Astrocyte of the cerebellum (primary cell): ENCODE data around the gene RFX4.

Experiments used
- DNase-seq: peaks from one replicate; pipeline ENCODE4 v3.0.0-alpha.2; 2011; ENCODE audit warnings: low read depth
- H3K4me3 ChIP-seq: 2 replicates; pipeline ENCODE4 v1.5.1; 2011; ENCODE audit warnings: mild to moderate bottlenecking, low read depth, low read length, moderate library complexity
- CTCF ChIP-seq: IDR thresholded peaks from 2 replicates; pipeline ENCODE4 v1.5.1; 2012; ENCODE audit warnings: low read length, low read depth, moderate library complexity, mild to moderate bottlenecking; ENCODE audit errors: missing control alignments
- in situ Hi-C: cut with HindIII; loops from 2 replicates; pipeline ENCODE4 v1.10.0; 2017; ENCODE audit warnings: low sequenced_read_pairs

RFX4 gene

GRCh38 chr12:106710143-106710893, 127.5 kb downstream of the RFX4 start:
- in situ Hi-C loops: no loop called here
- no peak for TF ChIP-seq CTCF
- H3K4me3 ChIP-seq: no peak overlapping the region
- no peak for DNase-seq

GRCh38 chr12:106711316-106711715, 128.5 kb downstream of the RFX4 start:
- no peak for DNase-seq
- H3K4me3 ChIP-seq: no peak overlapping the region
- TF ChIP-seq CTCF: no peak
- in situ Hi-C loops: no loop called here

- TF ChIP-seq CTCF: no peak
- DNase-seq: no peak
- in situ Hi-C loops: no loop called here
- H3K4me3 ChIP-seq: no peak overlapping the region
These were observed 130.0 kb downstream of the RFX4 start for GRCh38 chr12:106712768-106713167.

GRCh38 chr12:106714926-106715325, 132.1 kb downstream of the RFX4 start:
- DNase-seq: no peak
- in situ Hi-C loops: no loop called here
- H3K4me3 ChIP-seq: no peak overlapping the region
- TF ChIP-seq CTCF: no peak

GRCh38 chr12:106715582-106715981, 132.8 kb downstream of the RFX4 start:
- no peak overlapping the region for H3K4me3 ChIP-seq
- in situ Hi-C loops: no loop called here
- DNase-seq: no peak
- no peak for TF ChIP-seq CTCF

GRCh38 chr12:106717673-106718072, 134.9 kb downstream of the RFX4 start:
- DNase-seq: no peak
- no peak overlapping the region for H3K4me3 ChIP-seq
- TF ChIP-seq CTCF: no peak
- in situ Hi-C loops: no loop called here
